NCI-H1092 treated with DMSO at 0.1 percent for 48 hours (cell line): ENCODE measurements around the gene MCUR1.
A peak's percentile ranks its signal among the peaks of the same experiment; 100 is the strongest.
"Not testable (repeated sequence)": the region's sequence is repeated elsewhere in the genome, so short reads cannot be mapped to it uniquely, and the experiment has no call there.

ENCODE experiments used
- DNase-seq: peaks from one replicate; lab custom pipeline; 2025; lab: John Stamatoyannopoulos, UW

Gene MCUR1

DNA sequence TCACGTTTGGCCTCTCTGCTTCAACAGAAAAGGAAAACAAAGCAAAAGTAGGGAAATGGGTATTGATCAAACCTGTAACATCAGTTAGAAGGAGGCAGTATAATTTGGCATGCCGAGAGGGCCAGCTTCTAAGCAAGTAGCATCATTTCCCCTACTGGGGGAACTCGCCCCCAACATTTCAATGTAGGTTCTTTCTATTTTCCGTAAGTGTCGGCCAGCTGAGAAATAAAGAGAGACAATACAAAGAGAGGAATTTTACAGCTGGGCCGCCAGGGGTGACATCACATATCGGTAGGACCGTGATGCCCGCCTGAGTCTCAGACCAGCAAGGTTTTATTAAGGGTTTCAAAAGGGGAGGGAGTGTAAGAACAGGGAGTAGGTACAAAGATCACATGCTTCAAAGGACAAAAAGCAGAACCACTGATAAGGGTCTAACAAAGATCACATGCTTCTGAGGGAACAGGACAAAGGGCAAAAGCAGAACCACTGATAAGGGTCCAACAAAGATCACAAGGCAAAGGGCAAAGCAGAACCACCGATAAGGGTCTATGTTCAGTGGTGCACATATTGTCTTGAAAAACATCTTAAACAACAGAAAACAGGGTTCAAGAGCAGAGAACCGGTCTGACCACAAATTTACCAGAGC, 14.4 kb upstream of the MCUR1 start:
- not testable (repeated sequence) for DNase-seq

DNA sequence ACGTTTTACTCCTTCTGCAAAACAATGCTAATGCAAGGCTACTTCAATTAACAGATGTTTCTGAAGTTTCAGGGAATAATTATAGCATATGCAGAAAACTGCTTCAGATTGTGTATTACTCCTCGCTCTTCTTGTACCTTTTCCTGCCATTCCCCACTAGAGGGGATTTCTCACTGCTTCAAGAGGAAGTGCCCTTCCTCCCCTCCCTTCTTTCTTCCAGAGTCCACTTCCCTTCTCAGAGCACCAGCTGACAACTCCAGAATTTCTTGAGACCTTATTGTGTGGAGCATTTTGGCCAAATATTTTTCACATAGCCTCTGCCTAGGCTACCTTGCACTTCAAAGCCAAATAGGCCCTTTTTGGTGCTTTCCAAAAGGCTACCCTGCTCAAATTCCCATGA, 12.7 kb upstream of the MCUR1 start:
- no peak for DNase-seq

DNA sequence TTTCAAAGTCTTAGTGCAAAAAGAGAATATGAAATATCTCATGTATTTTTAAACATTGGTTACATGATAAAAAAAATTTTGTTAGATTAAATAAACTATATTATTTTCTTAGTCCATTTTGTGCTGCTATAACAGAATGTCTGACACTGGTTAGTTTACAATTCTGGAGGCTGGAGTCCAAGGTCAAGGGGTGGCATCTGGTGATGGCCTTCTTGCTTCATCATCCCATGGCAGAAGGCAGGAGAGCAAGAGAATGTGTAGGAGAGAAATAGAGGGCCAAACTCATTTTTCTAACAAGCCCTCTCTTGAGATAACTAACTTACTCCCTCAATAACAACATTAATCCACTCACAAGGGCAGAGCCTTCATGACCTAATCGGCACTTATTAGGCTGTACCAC, 11.5 kb upstream of the MCUR1 start:
- DNase-seq, result no peak

DNA sequence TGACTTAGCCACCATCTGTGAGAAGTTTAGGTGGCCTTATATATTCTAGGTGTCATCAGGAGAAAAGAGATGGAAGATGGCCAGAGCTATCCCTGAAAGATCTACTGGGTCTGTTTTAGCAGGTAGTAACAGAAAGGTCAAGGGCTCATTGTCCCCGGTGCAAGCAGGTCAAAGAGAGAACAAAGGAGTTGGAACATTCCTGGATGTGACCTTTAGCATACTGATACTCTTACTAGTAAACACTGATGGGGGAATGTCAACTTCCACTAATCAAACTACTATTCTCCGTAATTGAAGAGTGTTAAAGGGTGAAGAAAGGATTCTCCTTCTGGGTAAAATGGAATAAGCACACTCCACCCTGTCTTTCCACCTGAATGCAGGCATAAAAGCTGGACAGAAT, 4.0 kb upstream of the MCUR1 start:
- DNase-seq, result no peak

DNA sequence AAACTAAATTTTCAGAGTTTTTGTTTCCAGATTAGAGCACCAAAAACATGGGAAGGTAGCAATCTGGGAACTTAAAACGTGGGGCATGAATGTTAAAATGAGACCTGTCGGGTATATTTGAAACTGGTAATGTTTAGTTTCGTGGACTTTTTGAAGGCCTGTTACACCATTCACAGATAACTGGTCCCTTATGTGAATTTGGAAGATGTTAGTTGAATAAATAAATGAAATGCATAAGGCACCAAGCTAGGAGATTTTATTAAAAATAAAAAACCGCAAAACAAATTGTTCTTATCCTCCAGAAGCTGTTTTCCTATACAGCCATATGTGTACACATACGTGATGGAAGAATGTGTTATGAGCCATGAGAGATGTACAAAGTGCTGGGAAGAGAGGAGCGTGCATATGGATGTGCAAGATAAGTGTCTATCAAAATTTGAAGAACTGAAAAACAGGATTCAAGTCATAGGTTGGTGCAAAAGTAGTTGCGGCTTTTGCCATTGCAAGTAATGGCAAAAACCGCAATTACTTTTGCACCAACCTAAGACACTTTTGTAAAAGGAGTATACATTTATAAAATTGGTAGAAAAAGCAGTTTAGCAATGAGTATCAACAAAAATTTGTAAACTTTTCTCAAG, 700 bp upstream of the MCUR1 start:
- no peak for DNase-seq

DNA sequence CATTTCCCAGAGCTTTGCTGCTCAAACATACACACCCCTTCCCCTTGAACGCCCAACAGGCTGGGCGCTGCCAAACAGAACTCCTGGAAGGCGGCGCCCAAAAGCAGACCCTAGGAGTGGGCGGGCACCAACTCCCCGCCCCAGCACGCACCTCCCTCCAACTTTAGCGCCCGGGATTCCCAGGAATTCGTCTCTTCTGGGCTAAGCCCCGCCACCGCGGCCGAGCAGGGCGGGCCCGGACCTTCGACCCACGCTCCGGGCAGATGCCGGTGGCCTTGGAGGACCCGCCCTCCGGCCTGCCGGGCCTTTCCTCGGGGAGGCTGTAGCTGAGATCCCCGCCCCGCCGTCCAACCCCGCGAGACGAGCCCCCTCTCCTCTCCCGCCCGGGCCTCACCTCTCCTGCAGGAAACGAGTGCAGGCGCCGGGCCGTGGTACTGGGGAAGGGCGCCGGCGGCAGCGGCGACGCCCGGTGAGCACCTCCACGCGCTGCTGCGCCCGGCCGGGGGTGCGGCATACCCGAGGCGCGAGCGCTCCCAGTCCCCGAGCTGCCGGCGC, 659 bp downstream of the MCUR1 start:
- DNase-seq, result peak; percentile 46

DNA sequence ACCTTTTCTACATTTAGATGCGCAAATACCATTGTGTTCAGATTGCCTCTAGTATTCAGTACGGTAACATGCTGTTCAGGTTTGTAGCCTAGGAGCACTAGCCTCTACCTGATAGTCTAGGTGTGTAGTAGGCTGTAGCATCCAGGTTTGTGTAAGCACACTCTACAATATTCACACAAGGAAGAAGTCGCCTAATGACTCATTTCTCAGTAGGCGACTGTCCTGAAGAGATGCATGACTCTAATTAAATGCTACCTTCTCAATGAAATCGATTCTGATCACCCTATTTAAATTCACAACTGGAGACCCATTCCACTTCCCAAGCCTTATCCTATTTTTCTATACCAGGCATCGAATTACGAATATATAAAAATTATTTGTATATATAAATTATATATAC, 1.3 kb downstream of the MCUR1 start:
- DNase-seq, result no peak

DNA sequence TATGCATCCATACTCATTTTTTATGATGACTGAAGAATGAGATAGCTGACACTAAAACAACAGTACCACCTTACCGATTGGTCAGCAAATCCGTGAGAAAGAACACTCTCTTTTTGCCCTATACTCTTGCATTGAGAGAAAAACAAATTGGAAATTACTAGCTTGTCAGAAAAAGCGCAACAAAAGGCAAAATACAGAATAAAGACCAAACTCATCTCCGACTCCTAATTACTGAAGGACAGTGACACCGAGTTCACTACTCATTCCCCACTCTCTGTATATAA, 2.1 kb downstream of the MCUR1 start:
- DNase-seq, result no peak

DNA sequence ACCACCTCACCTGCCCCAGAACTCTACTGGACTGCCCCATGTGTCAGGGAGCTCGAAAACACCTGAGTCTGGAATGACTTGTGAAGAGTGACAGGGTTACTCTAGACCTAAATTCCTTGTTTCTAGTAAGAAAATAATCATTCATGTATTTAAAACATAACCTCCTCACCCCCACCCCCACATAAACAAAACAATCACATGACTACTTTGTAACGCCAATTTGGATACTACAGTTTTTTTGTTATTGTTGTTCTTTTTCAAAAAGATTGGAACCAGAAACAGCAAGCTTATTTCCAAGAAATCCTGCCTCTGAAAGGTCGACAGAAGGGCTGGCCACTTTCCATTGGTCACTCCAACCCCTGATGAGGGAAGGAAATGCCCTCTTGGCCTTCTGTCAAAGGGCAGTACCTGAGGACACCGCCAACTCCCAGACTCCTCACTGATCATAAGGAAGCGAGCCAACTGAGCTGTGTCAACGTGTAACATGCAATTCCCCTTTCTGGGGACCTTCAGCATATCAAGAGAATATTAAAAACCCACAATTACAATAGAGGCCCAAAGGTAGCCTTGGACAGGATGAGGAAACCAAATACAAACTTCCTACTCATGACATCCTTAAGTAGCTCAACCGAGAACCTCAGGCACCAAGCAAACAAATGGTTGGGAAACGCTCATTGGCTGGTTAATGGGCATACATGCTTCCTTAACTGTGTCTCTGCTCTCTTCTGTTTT, 2.6 kb downstream of the MCUR1 start:
- no peak for DNase-seq

DNA sequence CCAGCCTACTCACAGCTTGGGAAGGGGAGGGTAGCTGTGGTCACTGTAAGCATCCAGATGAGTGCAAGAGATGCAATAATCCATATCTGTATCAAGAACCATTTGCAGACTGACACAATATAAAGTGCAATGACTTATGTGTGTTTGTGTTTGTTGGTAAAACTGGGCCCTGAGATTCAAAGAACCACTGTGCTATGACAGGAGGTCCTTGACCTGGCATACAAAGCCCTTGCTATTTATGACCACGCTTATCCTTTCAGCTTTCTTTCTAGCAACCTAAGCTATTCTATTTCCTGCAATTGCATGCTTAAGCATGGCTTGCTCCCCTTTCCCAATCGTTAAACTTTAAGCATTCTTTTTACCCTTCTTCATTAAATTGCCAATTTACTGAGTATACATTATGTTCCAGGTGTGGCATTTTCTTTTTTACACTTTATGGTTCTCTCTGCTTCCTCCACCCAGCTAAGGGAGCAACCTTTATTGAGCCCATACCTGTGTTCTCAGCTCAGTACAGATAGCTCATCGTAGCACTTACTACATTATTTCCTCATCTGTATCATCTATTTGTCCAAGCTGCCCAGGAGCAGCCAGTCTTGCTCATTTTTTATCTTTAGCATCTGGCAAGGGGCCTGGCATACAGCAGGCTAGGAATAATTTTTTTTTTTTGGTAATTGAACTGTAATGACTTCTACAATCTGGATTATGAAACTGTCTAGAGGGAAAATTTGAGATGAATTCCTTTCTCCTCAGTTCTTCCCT, 3.5 kb downstream of the MCUR1 start:
- DNase-seq, result no peak

DNA sequence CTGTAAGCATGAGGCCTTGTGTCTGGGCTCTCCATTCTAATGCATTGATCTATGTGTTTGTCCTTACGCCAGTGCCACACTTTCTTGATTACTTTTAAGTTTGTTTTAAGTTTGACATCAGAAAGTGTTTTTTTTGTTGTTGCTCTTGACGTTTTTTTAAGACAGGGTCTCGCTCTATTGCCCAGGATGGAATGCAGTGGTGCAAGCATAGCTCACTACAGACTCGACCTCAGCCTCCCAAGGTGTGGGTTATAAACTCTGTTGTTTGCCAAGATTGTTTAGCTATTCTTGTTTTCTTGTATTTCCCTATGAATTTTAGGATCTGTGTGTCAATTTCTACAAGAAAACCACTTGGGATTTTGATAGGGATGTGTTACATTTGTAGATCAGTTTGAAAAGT, 5.6 kb downstream of the MCUR1 start:
- no peak for DNase-seq

DNA sequence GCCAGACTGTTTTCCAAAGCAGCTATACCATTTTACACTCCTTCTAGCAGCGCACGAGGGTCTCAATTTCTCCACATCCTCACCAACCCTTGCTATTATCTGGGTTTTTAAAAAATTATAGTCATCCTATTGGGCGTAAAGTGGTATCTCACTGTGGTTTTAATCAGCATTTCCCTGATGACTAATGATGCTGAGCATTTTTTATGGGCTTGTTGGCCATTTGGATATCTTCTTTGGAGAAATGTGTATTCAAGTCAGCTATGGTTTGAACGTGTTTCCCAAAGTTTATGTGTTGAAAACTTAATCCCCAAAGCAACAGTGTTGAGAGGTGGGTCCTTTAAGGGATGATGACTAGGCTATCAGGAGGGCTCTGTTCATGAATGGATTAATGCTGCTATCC, 6.7 kb downstream of the MCUR1 start:
- DNase-seq, result no peak

DNA sequence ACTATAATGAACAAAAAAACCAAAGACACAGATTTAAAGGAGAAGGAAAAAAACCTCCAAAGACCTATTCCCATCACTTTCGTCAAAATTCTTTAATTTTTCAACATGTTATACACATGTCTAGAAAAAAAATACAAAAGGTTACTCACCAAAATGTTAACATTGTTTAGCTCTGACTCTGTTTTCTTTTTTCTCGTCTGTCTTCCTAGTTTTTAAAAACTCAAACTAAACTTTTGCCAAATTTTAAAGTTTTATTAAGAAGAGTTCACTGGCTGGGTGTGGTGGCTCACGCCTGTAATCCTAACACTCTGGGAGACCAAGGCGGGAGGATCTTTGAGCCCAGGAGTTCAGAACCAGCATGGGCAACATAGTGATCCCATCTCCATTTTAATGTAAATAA, 10.8 kb downstream of the MCUR1 start:
- no peak for DNase-seq

DNA sequence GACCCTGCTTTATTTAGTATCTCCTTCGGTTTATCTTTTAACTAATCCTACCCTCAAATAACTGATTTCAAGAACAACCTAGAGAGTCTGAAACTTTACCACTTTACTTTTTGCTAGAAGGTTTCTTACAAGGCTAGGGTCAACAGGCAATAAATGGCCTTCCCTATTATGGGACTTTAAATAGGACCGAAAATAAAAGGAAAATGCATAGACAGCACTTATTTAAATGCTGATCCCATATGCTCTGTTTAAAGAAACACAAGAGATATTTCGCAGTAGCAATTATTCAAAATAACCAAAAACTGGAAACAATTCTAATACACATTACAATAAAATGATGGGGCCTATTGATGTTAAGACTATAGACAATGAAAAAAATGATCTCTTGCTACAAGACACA, 13.7 kb downstream of the MCUR1 start:
- no peak for DNase-seq

DNA sequence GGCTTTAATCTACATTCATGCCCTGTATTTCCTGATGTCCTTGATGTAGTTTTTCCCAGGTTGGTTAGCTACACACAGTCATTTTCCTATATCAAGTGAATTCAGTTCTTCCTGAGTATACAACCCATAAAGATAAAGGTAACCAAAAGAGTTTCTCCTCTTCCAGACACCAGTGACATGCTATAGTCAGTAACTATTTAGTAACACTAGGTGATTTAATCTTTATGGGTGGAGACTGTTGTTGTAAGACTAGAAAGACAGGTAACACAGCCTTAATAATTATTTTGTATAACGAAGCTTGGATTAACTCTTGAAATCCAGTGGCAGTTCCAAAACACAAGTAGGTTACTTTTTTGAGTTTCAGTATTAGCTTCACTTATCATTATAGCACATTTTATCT, 17.6 kb downstream of the MCUR1 start:
- DNase-seq, result no peak

DNA sequence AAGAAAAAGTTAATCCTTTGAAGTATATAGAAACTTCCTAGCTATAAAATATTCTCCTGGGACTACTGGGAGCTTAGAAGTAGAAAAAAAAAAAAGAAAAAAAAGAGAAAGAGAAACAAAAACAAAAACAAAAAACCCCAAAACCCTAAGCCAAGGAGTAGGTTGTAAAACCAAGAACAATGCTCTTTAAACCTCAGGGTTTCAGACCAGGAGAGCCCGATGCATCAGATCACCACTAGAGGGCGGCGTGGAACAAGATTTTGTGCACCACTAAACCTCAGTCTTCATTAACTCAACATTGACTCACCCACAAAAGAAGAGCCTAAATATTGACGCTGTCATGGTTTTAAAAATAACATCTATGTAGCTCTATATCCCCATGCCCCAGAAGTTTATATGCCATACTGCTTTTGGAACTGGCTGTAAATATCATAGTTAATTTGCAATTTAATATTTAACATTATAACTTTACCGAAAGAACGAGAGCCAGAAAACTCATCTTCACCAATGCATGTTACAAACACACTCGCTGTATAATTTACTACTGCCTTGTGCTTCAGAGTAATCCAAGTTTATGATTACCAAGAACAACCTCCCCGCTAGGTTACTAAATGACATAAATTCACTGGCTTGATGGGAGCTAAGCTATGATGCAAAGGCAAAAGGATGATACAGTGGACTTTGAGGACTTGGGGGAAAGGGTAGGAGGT, 19.2 kb downstream of the MCUR1 start:
- peak; percentile 25 for DNase-seq

DNA sequence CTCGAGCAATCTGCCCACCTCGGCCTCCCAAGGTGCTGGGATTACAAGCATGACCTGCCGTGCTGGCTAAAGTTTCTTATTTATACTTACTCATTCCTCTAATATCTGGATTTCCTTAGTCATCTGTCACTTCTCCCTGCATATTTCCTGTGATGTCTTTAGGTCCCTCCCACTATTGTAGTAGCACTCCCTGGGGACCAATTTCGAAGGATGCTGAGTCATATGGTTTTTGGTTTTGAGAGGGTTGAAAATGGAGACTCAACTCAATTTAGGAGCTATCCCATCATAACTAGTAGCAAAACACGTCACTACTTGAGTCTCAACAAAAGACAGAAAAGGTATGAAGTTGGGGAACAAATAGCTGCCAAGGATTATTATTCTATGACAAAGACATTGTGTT, 20.2 kb downstream of the MCUR1 start:
- DNase-seq, result no peak

DNA sequence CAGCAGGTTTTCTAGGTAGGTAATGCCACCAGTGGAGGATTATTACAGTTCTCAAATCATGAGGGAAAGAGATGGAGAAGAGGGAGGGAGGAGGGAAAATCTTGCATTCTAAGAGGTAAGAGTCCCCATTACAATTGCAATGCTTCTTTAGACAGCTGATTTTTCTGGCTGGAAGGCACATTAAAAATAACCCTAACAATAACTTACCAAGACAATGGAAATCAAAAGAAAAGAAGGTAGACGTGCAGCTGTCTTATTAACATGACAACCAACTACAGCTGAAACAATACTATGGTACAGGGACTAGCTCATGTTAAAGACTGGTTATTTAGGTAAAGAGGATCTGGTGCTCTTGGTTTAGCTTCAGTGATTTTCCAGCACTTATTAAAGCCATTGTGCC, 24.6 kb downstream of the MCUR1 start:
- DNase-seq, result no peak

DNA sequence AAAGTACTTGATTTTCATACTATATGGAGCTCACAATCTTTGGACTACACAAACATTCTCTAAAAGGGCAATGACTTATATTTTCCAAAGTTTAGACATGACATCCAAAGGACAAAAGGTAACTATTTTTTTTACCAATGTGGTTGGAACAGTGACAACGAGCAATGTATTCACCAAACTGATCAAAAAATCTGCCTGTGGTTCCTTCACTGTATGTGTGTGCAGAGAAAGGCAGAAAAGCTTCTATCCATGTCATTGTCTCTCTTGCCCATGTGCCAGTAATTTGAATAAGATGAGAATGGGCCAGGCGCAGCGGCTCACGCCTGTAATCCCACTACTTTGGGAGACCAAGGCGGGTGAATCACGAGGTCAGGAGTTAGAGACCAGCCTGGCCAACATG, 25.5 kb downstream of the MCUR1 start:
- DNase-seq, result no peak

DNA sequence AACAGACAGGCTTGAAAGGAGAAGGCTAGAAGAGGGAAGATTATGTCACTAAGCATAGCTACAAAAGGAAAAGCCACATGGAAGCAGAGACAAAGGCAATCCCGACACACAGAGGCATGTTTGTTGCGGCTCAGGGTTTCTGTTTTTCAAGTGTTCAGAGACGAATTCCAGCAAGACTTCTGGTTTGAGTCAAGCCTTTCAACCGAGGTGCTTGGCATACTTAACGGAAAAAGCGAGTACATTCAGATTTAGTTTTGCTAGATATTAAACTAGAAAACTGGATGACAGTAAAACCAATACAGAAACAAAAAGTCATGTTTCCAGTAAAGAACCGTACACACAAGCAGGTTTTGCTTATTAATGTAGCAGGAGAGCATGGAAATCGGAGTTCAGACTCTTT, 27.2 kb downstream of the MCUR1 start:
- DNase-seq, result no peak

DNA sequence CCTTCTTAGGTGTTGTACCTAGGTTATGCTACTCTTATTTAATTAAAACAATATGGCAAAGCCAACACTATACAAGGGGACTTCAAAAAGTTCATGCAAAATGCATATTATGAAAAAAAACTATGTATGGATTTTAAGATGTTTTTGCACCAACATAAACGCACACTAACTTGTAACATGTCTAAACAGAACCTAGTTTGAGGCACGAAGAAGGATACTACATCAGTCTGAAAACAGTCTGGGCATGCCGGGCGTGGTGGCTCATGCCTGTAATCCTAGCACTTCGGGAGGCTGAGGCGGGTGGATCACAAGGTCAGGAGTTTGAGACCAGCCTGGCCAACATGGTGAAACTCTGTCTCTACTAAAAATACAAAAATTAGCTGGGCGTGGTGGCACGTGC, 34.2 kb downstream of the MCUR1 start:
- not testable (repeated sequence) for DNase-seq

DNA sequence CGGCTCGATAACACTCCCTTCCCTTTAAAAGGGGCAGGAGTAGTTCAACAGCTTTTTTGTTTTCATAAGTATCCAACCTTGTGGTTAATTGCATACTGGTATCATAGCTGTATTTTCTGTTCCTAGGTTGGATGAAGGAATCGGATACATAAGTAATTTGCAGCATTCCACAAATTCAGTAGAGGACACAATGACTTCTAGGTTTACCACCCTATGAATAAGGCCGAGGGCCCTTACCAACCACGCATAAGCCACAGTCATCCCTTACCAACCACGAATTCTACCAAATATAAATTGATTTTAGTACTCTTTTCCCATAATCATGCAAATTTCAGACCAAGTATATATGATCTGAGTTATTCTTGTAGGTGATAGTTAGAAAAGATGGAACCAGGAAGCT, 36.3 kb downstream of the MCUR1 start:
- DNase-seq, result no peak
